HG02938 (cell line): ENCODE data around the gene TASOR.
A peak's percentile ranks its signal among the peaks of the same experiment; 100 is the strongest.

ENCODE experiments used
- ATAC-seq: cut with Tn5 transposase; IDR thresholded peaks from one replicate; pipeline ENCODE4 v1.9.1; 2021; ENCODE audit warnings: mild to moderate bottlenecking, moderate library complexity; ENCODE audit not compliant: unreplicated experiment

TASOR gene

GRCh38 chr3:56684029-56684428, 964 bp upstream of the TASOR start:
- no peak for ATAC-seq

- ATAC-seq = peak; percentile 66
Observed at GRCh38 chr3:56682462-56683121, 473 bp downstream of the TASOR start.

- ATAC-seq = no peak
Observed at GRCh38 chr3:56681984-56682461, 1.0 kb downstream of the TASOR start.

GRCh38 chr3:56680054-56680580, 2.9 kb downstream of the TASOR start:
- ATAC-seq = no peak

- ATAC-seq = peak; percentile 86
Observed at GRCh38 chr3:56677286-56677685, 5.8 kb downstream of the TASOR start.

- ATAC-seq = no peak
Observed at GRCh38 chr3:56673781-56674457, 9.1 kb downstream of the TASOR start.

GRCh38 chr3:56667973-56668579, 15.0 kb downstream of the TASOR start:
- no peak for ATAC-seq

- ATAC-seq = no peak
Observed at GRCh38 chr3:56664823-56665222, 18.2 kb downstream of the TASOR start.

- no peak for ATAC-seq
Observed at GRCh38 chr3:56655709-56656108, 27.4 kb downstream of the TASOR start.

GRCh38 chr3:56654460-56654859, 28.6 kb downstream of the TASOR start:
- ATAC-seq = no peak

GRCh38 chr3:56645407-56645806, 37.7 kb downstream of the TASOR start:
- no peak for ATAC-seq

GRCh38 chr3:56633602-56634535, 49.2 kb downstream of the TASOR start:
- ATAC-seq = no peak
